Measurements from ENCODE around the gene ARHGEF12. TPM values are rescaled to one million over a fixed set of nuclear protein-coding genes. Genes with fewer than 3 reads are reported as not detected.

Gene ARHGEF12
- total RNA-seq, 1 experiment from 2014 or later = 132 TPM

DNA sequence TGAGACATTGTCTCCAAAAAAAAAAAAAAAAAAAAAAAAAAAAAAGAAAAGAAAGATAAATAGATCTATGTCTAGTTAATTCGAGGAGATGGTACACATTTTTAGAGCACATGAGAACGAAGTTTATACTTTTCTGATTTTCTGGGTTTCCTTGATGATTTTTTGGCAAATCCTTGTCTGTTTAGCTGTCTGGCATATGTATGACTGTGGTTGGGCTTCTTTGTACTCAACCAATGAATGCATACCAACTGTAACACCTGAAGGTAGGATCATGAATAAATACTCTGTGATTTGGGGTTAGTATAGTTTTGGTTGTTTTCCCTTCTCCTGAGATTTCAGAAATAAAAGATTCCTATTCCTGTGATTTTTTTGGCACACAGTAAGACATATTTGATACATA lies 63.1 kb downstream of the ARHGEF12 start:
- ChIA-PET CTCF (no interaction called here), POLR2A (ENCODE audit: low non-redundant PET) (no interaction called here)
- intact Hi-C loops (cut with micrococcal nuclease; ENCODE audit: unreplicated experiment) = no loop called here
- Histone ChIP-seq H3K9me3 (ENCODE audit: low read depth, low read length, poor library complexity, severe bottlenecking) (peaks cover 5% of the 10 kb centered on the region), H3K27me3 (replicated peaks; ENCODE audit: insufficient read depth, low read depth, low read length, poor library complexity) (no peaks in the 10 kb centered on the region), H3K4me3 (ENCODE audit: low read depth, low read length, poor library complexity, severe bottlenecking) (no peak overlapping the region), H3K36me3 (ENCODE audit: insufficient read depth, low read length, poor library complexity, severe bottlenecking) (no peaks in the 10 kb centered on the region), H3K4me1 (ENCODE audit: insufficient read depth, low read length, poor library complexity, severe bottlenecking) (peaks cover 57% of the 10 kb centered on the region), H3K27ac (ENCODE audit: low read depth, low read length, poor library complexity, severe bottlenecking) (no peak overlapping the region)
- BruUV-seq (replicated peaks) = no TSS peak
- DNase-seq (ENCODE audit: low spot score) = no peak
- TF ChIP-seq, protein P1, sequence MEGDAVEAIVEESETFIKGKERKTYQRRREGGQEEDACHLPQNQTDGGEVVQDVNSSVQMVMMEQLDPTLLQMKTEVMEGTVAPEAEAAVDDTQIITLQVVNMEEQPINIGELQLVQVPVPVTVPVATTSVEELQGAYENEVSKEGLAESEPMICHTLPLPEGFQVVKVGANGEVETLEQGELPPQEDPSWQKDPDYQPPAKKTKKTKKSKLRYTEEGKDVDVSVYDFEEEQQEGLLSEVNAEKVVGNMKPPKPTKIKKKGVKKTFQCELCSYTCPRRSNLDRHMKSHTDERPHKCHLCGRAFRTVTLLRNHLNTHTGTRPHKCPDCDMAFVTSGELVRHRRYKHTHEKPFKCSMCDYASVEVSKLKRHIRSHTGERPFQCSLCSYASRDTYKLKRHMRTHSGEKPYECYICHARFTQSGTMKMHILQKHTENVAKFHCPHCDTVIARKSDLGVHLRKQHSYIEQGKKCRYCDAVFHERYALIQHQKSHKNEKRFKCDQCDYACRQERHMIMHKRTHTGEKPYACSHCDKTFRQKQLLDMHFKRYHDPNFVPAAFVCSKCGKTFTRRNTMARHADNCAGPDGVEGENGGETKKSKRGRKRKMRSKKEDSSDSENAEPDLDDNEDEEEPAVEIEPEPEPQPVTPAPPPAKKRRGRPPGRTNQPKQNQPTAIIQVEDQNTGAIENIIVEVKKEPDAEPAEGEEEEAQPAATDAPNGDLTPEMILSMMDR (conservative IDR thresholded peaks at IDR 0.05; ENCODE audit: low read depth, low read length) = no peak
- TF ChIP-seq EZH2 (IDR thresholded peaks at IDR 0.05; ENCODE audit: borderline replicate concordance, low read depth, low read length, poor library complexity, severe bottlenecking) = no peak

DNA sequence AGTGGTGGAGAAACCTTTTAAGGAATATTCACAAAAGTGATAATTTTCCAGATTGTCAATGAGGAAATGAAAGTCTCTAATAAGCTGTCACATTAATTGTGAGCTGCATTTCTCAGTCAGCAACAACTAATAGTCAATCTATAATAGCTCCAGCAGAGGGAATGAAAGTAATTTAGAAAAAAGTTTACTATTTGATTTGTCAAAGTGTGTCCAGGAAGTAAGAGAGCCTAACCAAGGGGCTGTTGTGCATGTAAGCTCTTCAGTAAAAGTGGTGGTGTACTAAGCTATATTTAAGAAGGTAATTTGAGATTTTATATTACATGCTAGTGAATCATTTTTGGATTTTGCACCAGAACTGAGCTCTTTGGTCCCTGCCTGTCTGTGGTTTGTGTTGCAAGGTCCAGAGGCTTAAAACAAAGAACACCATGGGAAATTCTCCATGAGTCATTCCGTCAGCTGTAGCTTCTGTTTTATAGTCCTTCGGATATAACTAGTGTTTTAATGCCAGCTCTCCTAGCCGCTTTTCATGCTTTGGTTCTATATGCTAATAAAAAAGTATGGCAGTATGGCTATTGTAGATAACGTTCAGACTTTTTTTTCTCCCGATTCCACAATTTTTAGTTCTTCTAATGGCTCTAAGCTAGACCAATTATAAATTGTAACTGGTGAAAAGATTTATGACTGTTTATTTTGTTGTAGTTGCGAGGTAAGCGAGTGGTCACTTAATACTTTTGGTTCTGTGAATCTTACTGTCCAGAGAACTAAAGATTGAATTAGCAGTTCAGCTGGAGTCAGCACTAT lies 64.6 kb downstream of the ARHGEF12 start:
- peak overlapping the region; percentile 78 for H3K27ac ChIP-seq (ENCODE audit: low read depth, low read length, poor library complexity, severe bottlenecking)
- H3K9me3 ChIP-seq (ENCODE audit: low read depth, low read length, poor library complexity, severe bottlenecking) = peaks cover 2% of the 10 kb centered on the region
- ChIA-PET POLR2A (ENCODE audit: low non-redundant PET) (interaction anchor here (0.6 kb wide), 1 partner anchor 13 kb away, joined by 4 read pairs; no protein-coding TSS in a partner anchor), CTCF (no interaction called here)
- peak; percentile 93 for DNase-seq (ENCODE audit: low spot score)
- intact Hi-C loops (cut with micrococcal nuclease; ENCODE audit: unreplicated experiment) = loop anchor here (5.0 kb wide), 1 partner anchor 63 kb away; the partner anchor contains the start of gene ARHGEF12
- BruUV-seq (replicated peaks) = TSS peak; percentile 89
- no peaks in the 10 kb centered on the region for H3K27me3 ChIP-seq (replicated peaks; ENCODE audit: insufficient read depth, low read depth, low read length, poor library complexity)
- no peak for TF ChIP-seq EZH2 (IDR thresholded peaks at IDR 0.05; ENCODE audit: borderline replicate concordance, low read depth, low read length, poor library complexity, severe bottlenecking)
- TF ChIP-seq, protein P1 (conservative IDR thresholded peaks at IDR 0.05; ENCODE audit: low read depth, low read length) = no peak
- H3K4me3 ChIP-seq (ENCODE audit: low read depth, low read length, poor library complexity, severe bottlenecking) = peak overlapping the region; percentile 41
- H3K36me3 ChIP-seq (ENCODE audit: insufficient read depth, low read length, poor library complexity, severe bottlenecking) = no peaks in the 10 kb centered on the region
- peaks cover 71% of the 10 kb centered on the region for H3K4me1 ChIP-seq (ENCODE audit: insufficient read depth, low read length, poor library complexity, severe bottlenecking)

DNA sequence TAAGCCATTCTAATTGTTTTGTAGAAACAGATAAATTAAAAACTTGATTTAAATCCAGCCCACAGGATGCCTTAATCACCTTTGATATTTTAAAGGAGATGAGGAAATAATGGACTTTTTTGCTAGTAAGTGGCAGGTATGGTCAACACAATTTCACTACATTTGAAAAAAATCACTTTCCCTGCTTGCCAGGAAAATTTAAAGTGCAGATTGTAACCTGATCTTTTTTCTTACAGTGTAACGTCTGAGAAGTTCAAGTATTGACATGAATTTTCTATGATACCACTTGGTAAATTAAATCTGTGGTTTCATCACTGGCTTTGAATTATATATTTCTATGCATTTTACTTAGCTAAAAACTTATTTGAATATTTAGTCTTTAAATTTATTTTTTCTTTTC lies 65.3 kb downstream of the ARHGEF12 start:
- Histone ChIP-seq H3K27me3 (replicated peaks; ENCODE audit: insufficient read depth, low read depth, low read length, poor library complexity) (no peaks in the 10 kb centered on the region), H3K36me3 (ENCODE audit: insufficient read depth, low read length, poor library complexity, severe bottlenecking) (no peaks in the 10 kb centered on the region), H3K9me3 (ENCODE audit: low read depth, low read length, poor library complexity, severe bottlenecking) (no peaks in the 10 kb centered on the region), H3K27ac (ENCODE audit: low read depth, low read length, poor library complexity, severe bottlenecking) (peak overlapping the region; percentile 78), H3K4me3 (ENCODE audit: low read depth, low read length, poor library complexity, severe bottlenecking) (peak overlapping the region; percentile 41), H3K4me1 (ENCODE audit: insufficient read depth, low read length, poor library complexity, severe bottlenecking) (peaks cover 72% of the 10 kb centered on the region)
- no TSS peak for BruUV-seq (replicated peaks)
- ChIA-PET CTCF (no interaction called here), POLR2A (ENCODE audit: low non-redundant PET) (interaction anchor here (0.5 kb wide), 1 partner anchor 1040 kb away, joined by 4 read pairs; no protein-coding TSS in a partner anchor)
- no peak for DNase-seq (ENCODE audit: low spot score)
- intact Hi-C loops (cut with micrococcal nuclease; ENCODE audit: unreplicated experiment) = loop anchor here (5.0 kb wide), 1 partner anchor 64 kb away; the partner anchor contains the start of gene ARHGEF12
- TF ChIP-seq, protein P1 (conservative IDR thresholded peaks at IDR 0.05; ENCODE audit: low read depth, low read length) = no peak
- TF ChIP-seq EZH2 (IDR thresholded peaks at IDR 0.05; ENCODE audit: borderline replicate concordance, low read depth, low read length, poor library complexity, severe bottlenecking) = no peak
